Activated CD4-positive, alpha-beta memory T cell treated with anti-CD3 and anti-CD28 coated beads, Interleukin-2, amount 10 ng/mL, durations not matched to agents 7 days and 5 days (primary cell): Measurements from ENCODE around the gene MTCL1. TPM values are rescaled to one million over a fixed set of nuclear protein-coding genes. Genes with fewer than 3 reads are reported as not detected.

Source experiments
- CTCF ChIA-PET: fragments of 350-600 bp; sonication (Branson Sonifier 250); formaldehyde crosslinking; loops from one replicate; lab custom pipeline; 2021; ENCODE audit warnings: antibody characterized with exemption, inconsistent platforms; lab: Charles Lee
- POLR2A ChIA-PET: fragments of 350-600 bp; sonication (Branson Sonifier 250); formaldehyde crosslinking; loops from one replicate; lab custom pipeline; 2021; ENCODE audit warnings: antibody characterized with exemption; lab: Charles Lee
- DNase-seq: peaks from one replicate; pipeline ENCODE4 v3.0.0-alpha.2; 2020
- H3K27ac Mint-ChIP-seq: one replicate; pipeline ENCODE4 v1.8.0; 2021; ENCODE audit warnings: mild to moderate bottlenecking, mixed read lengths
- H3K27me3 Mint-ChIP-seq: one replicate; pipeline ENCODE4 v1.8.0; 2021; ENCODE audit warnings: mixed read lengths
- H3K36me3 Mint-ChIP-seq: one replicate; pipeline ENCODE4 v1.8.0; 2021; ENCODE audit warnings: low read depth, mixed read lengths
- H3K4me1 Mint-ChIP-seq: one replicate; pipeline ENCODE4 v1.8.0; 2021; ENCODE audit warnings: mixed read lengths
- H3K4me3 Mint-ChIP-seq: one replicate; pipeline ENCODE4 v1.8.0; 2021; ENCODE audit warnings: mild to moderate bottlenecking, mixed read lengths
- H3K9me3 Mint-ChIP-seq: one replicate; pipeline ENCODE4 v1.8.0; 2021; ENCODE audit warnings: mixed read lengths
- total RNA-seq, 2 experiments: library from RNA; stranded (reverse); gene quantifications; one replicate each; pipeline ENCODE4 v1.2.3, GENCODE V29; 2021

MTCL1 gene
- total RNA-seq, 2 experiments from 2014 or later = 0.75 to 1.1 TPM

GRCh38 chr18:8843005-8843404 lies 137.6 kb downstream of the MTCL1 start:
- DNase-seq = no peak
- H3K4me1 Mint-ChIP-seq = no peaks in the 10 kb centered on the region
- H3K27ac Mint-ChIP-seq = no peak overlapping the region
- peaks cover 4% of the 10 kb centered on the region for H3K27me3 Mint-ChIP-seq
- ChIA-PET POLR2A (no interaction called here), CTCF (no interaction called here)
- no peaks in the 10 kb centered on the region for H3K9me3 Mint-ChIP-seq
- H3K4me3 Mint-ChIP-seq = no peak overlapping the region
- no peaks in the 10 kb centered on the region for H3K36me3 Mint-ChIP-seq

- ChIA-PET POLR2A (no interaction called here), CTCF (no interaction called here)
- no peaks in the 10 kb centered on the region for H3K9me3 Mint-ChIP-seq
- DNase-seq = no peak
- H3K27ac Mint-ChIP-seq = no peak overlapping the region
- no peaks in the 10 kb centered on the region for H3K36me3 Mint-ChIP-seq
- no peak overlapping the region for H3K4me3 Mint-ChIP-seq
- H3K4me1 Mint-ChIP-seq = no peaks in the 10 kb centered on the region
- peaks cover 5% of the 10 kb centered on the region for H3K27me3 Mint-ChIP-seq
Measured at GRCh38 chr18:8844721-8845148, 139.4 kb downstream of the MTCL1 start.

GRCh38 chr18:8845506-8845905 lies 140.2 kb downstream of the MTCL1 start:
- no peak for DNase-seq
- no peak overlapping the region for H3K4me3 Mint-ChIP-seq
- no peaks in the 10 kb centered on the region for H3K36me3 Mint-ChIP-seq
- no peaks in the 10 kb centered on the region for H3K9me3 Mint-ChIP-seq
- ChIA-PET POLR2A (no interaction called here), CTCF (no interaction called here)
- no peak overlapping the region for H3K27ac Mint-ChIP-seq
- H3K27me3 Mint-ChIP-seq = peaks cover 7% of the 10 kb centered on the region
- no peaks in the 10 kb centered on the region for H3K4me1 Mint-ChIP-seq

- CTCF ChIA-PET = no interaction called here
- POLR2A ChIA-PET = no interaction called here
Measured at GRCh38 chr18:8847066-8847755, 141.9 kb downstream of the MTCL1 start.

GRCh38 chr18:8847900-8848299 lies 142.5 kb downstream of the MTCL1 start:
- CTCF ChIA-PET = no interaction called here
- Mint-ChIP-seq H3K36me3 (no peaks in the 10 kb centered on the region), H3K9me3 (no peaks in the 10 kb centered on the region), H3K27ac (no peak overlapping the region), H3K4me3 (no peak overlapping the region), H3K27me3 (peaks cover 3% of the 10 kb centered on the region), H3K4me1 (no peaks in the 10 kb centered on the region)
- POLR2A ChIA-PET = no interaction called here
- DNase-seq = no peak

More at GRCh38 chr18:8847066-8847755, 141.9 kb downstream of the MTCL1 start:
- no peak overlapping the region for H3K4me3 Mint-ChIP-seq
- peaks cover 3% of the 10 kb centered on the region for H3K27me3 Mint-ChIP-seq
- no peak overlapping the region for H3K27ac Mint-ChIP-seq
- no peak for DNase-seq
- no peaks in the 10 kb centered on the region for H3K4me1 Mint-ChIP-seq
- H3K9me3 Mint-ChIP-seq = no peaks in the 10 kb centered on the region
- H3K36me3 Mint-ChIP-seq = no peaks in the 10 kb centered on the region

- Mint-ChIP-seq H3K9me3 (no peaks in the 10 kb centered on the region), H3K36me3 (no peaks in the 10 kb centered on the region), H3K4me1 (no peaks in the 10 kb centered on the region), H3K4me3 (no peak overlapping the region), H3K27me3 (peaks cover 3% of the 10 kb centered on the region), H3K27ac (no peak overlapping the region)
- DNase-seq = no peak
- ChIA-PET POLR2A (no interaction called here), CTCF (no interaction called here)
Measured at GRCh38 chr18:8848541-8848940, 143.2 kb downstream of the MTCL1 start.

GRCh38 chr18:8849696-8850095 lies 144.3 kb downstream of the MTCL1 start:
- Mint-ChIP-seq H3K27ac (no peak overlapping the region), H3K9me3 (no peaks in the 10 kb centered on the region), H3K4me3 (no peak overlapping the region), H3K4me1 (no peaks in the 10 kb centered on the region), H3K36me3 (no peaks in the 10 kb centered on the region), H3K27me3 (peaks cover 6% of the 10 kb centered on the region)
- DNase-seq = no peak
- POLR2A ChIA-PET = no interaction called here
- CTCF ChIA-PET = no interaction called here

- DNase-seq = no peak
- Mint-ChIP-seq H3K4me1 (no peaks in the 10 kb centered on the region), H3K9me3 (no peaks in the 10 kb centered on the region), H3K27me3 (peaks cover 6% of the 10 kb centered on the region), H3K36me3 (no peaks in the 10 kb centered on the region), H3K27ac (no peak overlapping the region), H3K4me3 (no peak overlapping the region)
- CTCF ChIA-PET = no interaction called here
- POLR2A ChIA-PET = no interaction called here
Measured at GRCh38 chr18:8851659-8852058, 146.3 kb downstream of the MTCL1 start.

GRCh38 chr18:8854550-8854949 lies 149.2 kb downstream of the MTCL1 start:
- Mint-ChIP-seq H3K9me3 (no peaks in the 10 kb centered on the region), H3K27ac (no peak overlapping the region), H3K4me1 (no peaks in the 10 kb centered on the region), H3K27me3 (peaks cover 5% of the 10 kb centered on the region), H3K36me3 (no peaks in the 10 kb centered on the region), H3K4me3 (no peak overlapping the region)
- POLR2A ChIA-PET = no interaction called here
- CTCF ChIA-PET = no interaction called here
- no peak for DNase-seq

GRCh38 chr18:8854962-8855361 lies 149.6 kb downstream of the MTCL1 start:
- no peak for DNase-seq
- ChIA-PET CTCF (no interaction called here), POLR2A (no interaction called here)
- H3K4me1 Mint-ChIP-seq = no peaks in the 10 kb centered on the region
- H3K27ac Mint-ChIP-seq = no peak overlapping the region
- no peak overlapping the region for H3K4me3 Mint-ChIP-seq
- H3K36me3 Mint-ChIP-seq = no peaks in the 10 kb centered on the region
- no peaks in the 10 kb centered on the region for H3K9me3 Mint-ChIP-seq
- peaks cover 5% of the 10 kb centered on the region for H3K27me3 Mint-ChIP-seq

- DNase-seq = no peak
- Mint-ChIP-seq H3K4me3 (no peak overlapping the region), H3K36me3 (no peaks in the 10 kb centered on the region), H3K4me1 (no peaks in the 10 kb centered on the region), H3K27me3 (peaks cover 3% of the 10 kb centered on the region), H3K9me3 (no peaks in the 10 kb centered on the region), H3K27ac (no peak overlapping the region)
- CTCF ChIA-PET = interaction anchor here (0.6 to 1.3 kb wide), 2 partner anchors 132 to 206 kb away, joined by 3 to 4 read pairs; no protein-coding TSS in a partner anchor
- POLR2A ChIA-PET = no interaction called here
Measured at GRCh38 chr18:8856212-8856611, 150.9 kb downstream of the MTCL1 start.

- ChIA-PET CTCF (interaction anchor here (0.6 to 1.3 kb wide), 2 partner anchors 131 to 205 kb away, joined by 3 to 4 read pairs; no protein-coding TSS in a partner anchor), POLR2A (no interaction called here)
- H3K27me3 Mint-ChIP-seq = peaks cover 3% of the 10 kb centered on the region
- no peaks in the 10 kb centered on the region for H3K9me3 Mint-ChIP-seq
- no peak for DNase-seq
- H3K4me3 Mint-ChIP-seq = no peak overlapping the region
- no peaks in the 10 kb centered on the region for H3K4me1 Mint-ChIP-seq
- no peaks in the 10 kb centered on the region for H3K36me3 Mint-ChIP-seq
- no peak overlapping the region for H3K27ac Mint-ChIP-seq
Measured at GRCh38 chr18:8856769-8857393, 151.5 kb downstream of the MTCL1 start.

GRCh38 chr18:8857806-8858205 lies 152.4 kb downstream of the MTCL1 start:
- no peaks in the 10 kb centered on the region for H3K9me3 Mint-ChIP-seq
- ChIA-PET POLR2A (no interaction called here), CTCF (no interaction called here)
- H3K27me3 Mint-ChIP-seq = peaks cover 3% of the 10 kb centered on the region
- no peak for DNase-seq
- H3K36me3 Mint-ChIP-seq = no peaks in the 10 kb centered on the region
- no peaks in the 10 kb centered on the region for H3K4me1 Mint-ChIP-seq
- no peak overlapping the region for H3K27ac Mint-ChIP-seq
- H3K4me3 Mint-ChIP-seq = no peak overlapping the region
